ENCODE results near the gene DIP2C. TPM values are rescaled to one million over a fixed set of nuclear protein-coding genes. Genes with fewer than 3 reads are reported as not detected.

DIP2C gene
- total RNA-seq, 2 donors from 2014 or later, result 12.3 to 41.8 TPM

DNA sequence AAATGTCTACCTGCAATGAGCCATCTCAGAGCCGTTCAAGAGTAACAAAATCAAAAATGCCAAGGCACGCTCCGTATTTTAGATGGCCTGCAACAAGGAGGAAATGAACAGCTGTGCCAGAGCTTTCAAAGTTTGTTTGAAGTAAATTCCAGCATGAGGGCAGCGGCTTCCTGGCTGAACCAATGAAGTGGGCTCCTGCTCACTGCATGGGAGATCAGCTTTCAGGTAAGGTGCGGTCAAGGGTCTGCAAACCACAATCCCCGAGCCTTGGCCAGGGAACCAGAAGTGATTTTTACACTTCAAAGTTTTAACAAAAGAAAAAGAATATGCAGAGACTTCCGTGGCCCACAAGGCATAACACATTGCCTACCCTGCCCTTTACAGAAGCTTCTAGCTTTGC is 120.6 kb downstream of the DIP2C start:
- intact Hi-C loops (cut with DNase I), result no loop called here
- no peak overlapping the region for H3K27ac ChIP-seq
- no peak for DNase-seq (ENCODE audit: low spot score)
- H3K4me3 ChIP-seq, result no peak overlapping the region
- no peak for TF ChIP-seq POLR2A (IDR thresholded peaks at IDR 0.05)
- TF ChIP-seq, protein P1, sequence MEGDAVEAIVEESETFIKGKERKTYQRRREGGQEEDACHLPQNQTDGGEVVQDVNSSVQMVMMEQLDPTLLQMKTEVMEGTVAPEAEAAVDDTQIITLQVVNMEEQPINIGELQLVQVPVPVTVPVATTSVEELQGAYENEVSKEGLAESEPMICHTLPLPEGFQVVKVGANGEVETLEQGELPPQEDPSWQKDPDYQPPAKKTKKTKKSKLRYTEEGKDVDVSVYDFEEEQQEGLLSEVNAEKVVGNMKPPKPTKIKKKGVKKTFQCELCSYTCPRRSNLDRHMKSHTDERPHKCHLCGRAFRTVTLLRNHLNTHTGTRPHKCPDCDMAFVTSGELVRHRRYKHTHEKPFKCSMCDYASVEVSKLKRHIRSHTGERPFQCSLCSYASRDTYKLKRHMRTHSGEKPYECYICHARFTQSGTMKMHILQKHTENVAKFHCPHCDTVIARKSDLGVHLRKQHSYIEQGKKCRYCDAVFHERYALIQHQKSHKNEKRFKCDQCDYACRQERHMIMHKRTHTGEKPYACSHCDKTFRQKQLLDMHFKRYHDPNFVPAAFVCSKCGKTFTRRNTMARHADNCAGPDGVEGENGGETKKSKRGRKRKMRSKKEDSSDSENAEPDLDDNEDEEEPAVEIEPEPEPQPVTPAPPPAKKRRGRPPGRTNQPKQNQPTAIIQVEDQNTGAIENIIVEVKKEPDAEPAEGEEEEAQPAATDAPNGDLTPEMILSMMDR (IDR thresholded peaks at IDR 0.05), result no peak
- no peaks in the 10 kb centered on the region for H3K9me3 ChIP-seq
- 93% methylated on average over 7 of the region's 7 CpGs for WGBS
- H3K27me3 ChIP-seq (replicated peaks; ENCODE audit: insufficient read depth), result no peaks in the 10 kb centered on the region
- H3K36me3 ChIP-seq, result no peaks in the 10 kb centered on the region
- no peaks in the 10 kb centered on the region for H3K4me1 ChIP-seq (replicated peaks)

DNA sequence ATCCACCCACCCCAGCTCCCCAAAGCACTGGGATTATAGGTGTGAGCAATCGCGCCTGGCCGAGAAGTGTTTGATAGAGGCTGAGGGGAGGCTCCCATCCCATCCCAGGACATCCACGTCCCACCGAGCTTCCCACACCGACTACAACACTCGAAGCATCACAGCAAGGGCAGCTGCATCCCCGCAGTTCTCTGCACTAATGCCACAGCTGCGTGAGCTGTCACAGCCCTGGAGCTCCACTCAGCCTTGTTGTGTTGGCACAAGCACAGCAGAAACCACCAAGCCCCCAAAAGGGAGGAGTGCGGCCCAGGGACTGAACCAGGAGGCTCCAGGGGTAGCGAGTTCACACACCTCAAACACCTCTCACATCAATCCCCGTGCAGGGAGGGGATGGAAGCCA is 121.6 kb downstream of the DIP2C start:
- no peak overlapping the region for H3K4me3 ChIP-seq
- 93% methylated on average over 12 of the region's 12 CpGs for WGBS
- no peak overlapping the region for H3K27ac ChIP-seq
- no peaks in the 10 kb centered on the region for H3K4me1 ChIP-seq (replicated peaks)
- H3K9me3 ChIP-seq, result no peaks in the 10 kb centered on the region
- TF ChIP-seq POLR2AphosphoS5 (IDR thresholded peaks at IDR 0.05), result no peak
- no peak for TF ChIP-seq POLR2A (IDR thresholded peaks at IDR 0.05)
- TF ChIP-seq, protein P1 (IDR thresholded peaks at IDR 0.05), result no peak
- intact Hi-C loops (cut with DNase I), result no loop called here
- no peaks in the 10 kb centered on the region for H3K27me3 ChIP-seq (replicated peaks; ENCODE audit: insufficient read depth)
- DNase-seq (ENCODE audit: low spot score), result no peak
- no peaks in the 10 kb centered on the region for H3K36me3 ChIP-seq

DNA sequence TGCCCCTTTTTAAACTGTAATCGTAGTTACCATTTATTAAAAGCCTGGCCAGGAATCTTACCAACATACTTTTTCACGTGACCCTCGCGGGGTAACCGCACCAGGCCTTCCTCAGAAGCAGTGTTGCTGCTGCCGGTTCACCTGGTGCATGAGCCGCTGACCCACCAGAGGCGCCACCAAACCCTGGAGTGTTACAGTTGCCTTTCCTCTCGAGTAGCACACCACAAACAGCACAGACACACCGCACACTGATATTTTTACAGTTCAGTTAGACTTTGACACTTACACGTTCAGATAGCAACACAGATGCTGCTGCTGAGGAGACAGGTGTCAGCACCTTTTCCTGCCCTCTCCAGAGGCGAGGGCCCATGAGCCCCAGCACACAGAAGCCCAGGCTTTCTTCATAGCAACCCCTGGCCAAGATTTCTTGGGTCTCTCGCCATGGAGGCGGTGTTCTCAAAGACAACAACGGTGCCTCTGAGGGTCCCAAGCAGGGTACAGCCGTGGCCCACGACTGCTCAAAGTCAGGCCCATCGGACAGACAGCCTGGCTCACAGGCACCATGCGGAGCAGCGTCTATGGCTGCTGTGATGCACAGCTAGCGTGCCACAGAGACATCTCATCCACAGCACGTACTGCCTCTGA is 123.1 kb downstream of the DIP2C start:
- WGBS, result 94% methylated on average over 22 of the region's 22 CpGs
- H3K9me3 ChIP-seq, result no peaks in the 10 kb centered on the region
- no peak for DNase-seq (ENCODE audit: low spot score)
- H3K4me1 ChIP-seq (replicated peaks), result no peaks in the 10 kb centered on the region
- intact Hi-C loops (cut with DNase I), result no loop called here
- no peaks in the 10 kb centered on the region for H3K27me3 ChIP-seq (replicated peaks; ENCODE audit: insufficient read depth)
- no peak overlapping the region for H3K4me3 ChIP-seq
- no peaks in the 10 kb centered on the region for H3K36me3 ChIP-seq
- TF ChIP-seq, protein P1 (IDR thresholded peaks at IDR 0.05), result no peak
- TF ChIP-seq POLR2A (IDR thresholded peaks at IDR 0.05) (no peak), POLR2AphosphoS5 (IDR thresholded peaks at IDR 0.05) (no peak)
- H3K27ac ChIP-seq, result no peak overlapping the region

DNA sequence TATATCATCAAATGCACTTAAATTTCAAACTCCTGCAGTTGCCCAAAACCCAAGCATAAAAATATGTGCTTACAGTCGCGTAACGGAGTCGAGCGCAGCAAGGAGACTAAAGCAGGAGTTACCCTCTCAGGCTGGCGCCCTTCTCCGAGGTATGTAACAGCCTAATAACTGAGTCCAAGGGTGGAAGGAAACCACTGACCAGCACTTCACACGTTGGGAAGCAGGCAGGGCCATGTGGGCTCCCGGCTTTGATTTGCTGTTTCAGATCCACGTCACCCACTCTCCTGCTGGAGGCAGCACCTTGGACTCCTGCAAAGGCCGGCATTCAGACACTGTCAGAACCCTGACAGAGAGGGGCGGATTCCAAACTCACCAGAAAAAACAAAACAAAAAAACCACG is 123.8 kb downstream of the DIP2C start:
- no peaks in the 10 kb centered on the region for H3K9me3 ChIP-seq
- no peaks in the 10 kb centered on the region for H3K27me3 ChIP-seq (replicated peaks; ENCODE audit: insufficient read depth)
- TF ChIP-seq POLR2A (IDR thresholded peaks at IDR 0.05) (no peak), POLR2AphosphoS5 (IDR thresholded peaks at IDR 0.05) (no peak)
- TF ChIP-seq, protein P1 (IDR thresholded peaks at IDR 0.05), result no peak
- no peak overlapping the region for H3K4me3 ChIP-seq
- no peaks in the 10 kb centered on the region for H3K4me1 ChIP-seq (replicated peaks)
- DNase-seq (ENCODE audit: low spot score), result no peak
- H3K36me3 ChIP-seq, result no peaks in the 10 kb centered on the region
- WGBS, result 90% methylated on average over 13 of the region's 13 CpGs
- H3K27ac ChIP-seq, result no peak overlapping the region
- intact Hi-C loops (cut with DNase I), result no loop called here

DNA sequence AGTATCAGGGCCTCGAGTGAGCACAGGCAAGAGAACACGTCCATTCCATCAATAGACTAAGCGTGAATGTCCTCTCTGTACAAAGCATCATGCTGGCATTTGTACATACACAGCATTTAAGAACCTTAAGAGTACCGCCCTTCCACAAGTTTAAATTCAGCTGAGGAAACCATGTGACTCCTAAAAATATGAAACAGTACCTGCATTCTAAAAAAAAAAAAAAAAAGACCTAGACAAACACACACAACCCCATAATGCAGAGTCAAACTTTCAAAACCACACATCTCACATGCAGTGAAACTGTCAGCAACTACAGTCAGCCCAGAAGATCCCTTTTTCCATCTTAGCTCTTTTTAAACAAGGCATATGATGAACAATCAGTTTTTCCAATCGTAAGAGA is 124.3 kb downstream of the DIP2C start:
- intact Hi-C loops (cut with DNase I), result no loop called here
- Histone ChIP-seq H3K27ac (no peak overlapping the region), H3K4me3 (no peak overlapping the region), H3K4me1 (replicated peaks) (no peaks in the 10 kb centered on the region), H3K27me3 (replicated peaks; ENCODE audit: insufficient read depth) (no peaks in the 10 kb centered on the region), H3K9me3 (no peaks in the 10 kb centered on the region), H3K36me3 (no peaks in the 10 kb centered on the region)
- TF ChIP-seq POLR2A (IDR thresholded peaks at IDR 0.05) (no peak), POLR2AphosphoS5 (IDR thresholded peaks at IDR 0.05) (no peak)
- TF ChIP-seq, protein P1 (IDR thresholded peaks at IDR 0.05), result no peak
- no peak for DNase-seq (ENCODE audit: low spot score)
- 94% methylated on average over 5 of the region's 5 CpGs for WGBS

Data from prostate gland (tissue), 2 donors.